Middle frontal gyrus (tissue), 1 donor: ENCODE measurements around the gene ZNF554.

Experiments
- DNase-seq: peaks from one replicate; pipeline ENCODE4 v3.0.0-alpha.2; 2015; ENCODE audit warnings: low spot score; ENCODE audit errors: extremely low spot score

Gene ZNF554

DNA sequence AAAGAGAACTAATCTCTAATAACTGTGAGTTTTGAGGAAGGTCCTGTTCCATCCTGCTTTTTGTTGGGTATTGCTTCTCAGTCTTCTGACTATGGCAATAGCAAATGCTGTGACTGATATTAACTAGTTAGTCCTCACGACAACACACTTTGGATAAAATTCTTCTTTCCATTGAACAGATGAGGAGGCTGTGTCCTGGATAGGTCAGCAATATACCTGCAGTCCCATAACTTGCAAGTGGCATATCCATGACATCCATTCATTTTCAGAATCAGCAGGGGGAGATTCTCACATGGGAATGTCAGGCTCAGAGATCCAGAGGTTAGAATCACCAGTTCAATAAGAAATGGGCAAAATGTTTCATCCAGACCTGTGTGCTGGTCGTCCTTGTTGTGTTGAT is 7.4 kb downstream of the ZNF554 start:
- no peak for DNase-seq

DNA sequence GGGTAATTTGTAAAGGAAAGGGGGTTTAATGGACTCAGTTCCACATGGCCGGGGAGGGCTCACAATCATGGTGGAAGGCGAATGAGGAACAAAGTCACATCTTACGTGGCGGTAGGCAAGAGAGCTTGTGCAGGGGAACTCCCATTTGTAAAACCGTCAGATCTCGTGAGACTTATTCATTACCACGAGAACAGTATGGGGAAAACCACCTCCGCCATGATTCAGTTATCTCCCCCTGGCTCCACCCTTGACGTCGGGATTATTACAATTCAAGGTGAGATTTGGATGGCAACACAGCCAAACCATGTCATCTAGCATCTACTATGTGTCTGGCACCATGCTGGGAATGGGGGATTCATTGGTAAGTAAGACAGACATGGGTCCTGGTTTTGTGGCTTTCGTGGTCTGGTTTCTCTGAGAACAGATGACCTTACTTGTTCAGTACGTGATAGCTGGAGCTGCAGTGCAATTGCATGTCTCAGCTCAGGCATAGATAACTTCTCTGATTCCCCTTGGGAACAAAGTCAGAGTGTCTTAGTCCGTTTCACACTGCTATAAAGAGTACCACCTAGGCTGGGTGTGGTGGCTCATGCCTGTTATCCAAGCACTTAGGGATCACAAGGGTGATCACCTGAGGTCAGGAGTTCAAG is 8.3 kb downstream of the ZNF554 start:
- no peak for DNase-seq

DNA sequence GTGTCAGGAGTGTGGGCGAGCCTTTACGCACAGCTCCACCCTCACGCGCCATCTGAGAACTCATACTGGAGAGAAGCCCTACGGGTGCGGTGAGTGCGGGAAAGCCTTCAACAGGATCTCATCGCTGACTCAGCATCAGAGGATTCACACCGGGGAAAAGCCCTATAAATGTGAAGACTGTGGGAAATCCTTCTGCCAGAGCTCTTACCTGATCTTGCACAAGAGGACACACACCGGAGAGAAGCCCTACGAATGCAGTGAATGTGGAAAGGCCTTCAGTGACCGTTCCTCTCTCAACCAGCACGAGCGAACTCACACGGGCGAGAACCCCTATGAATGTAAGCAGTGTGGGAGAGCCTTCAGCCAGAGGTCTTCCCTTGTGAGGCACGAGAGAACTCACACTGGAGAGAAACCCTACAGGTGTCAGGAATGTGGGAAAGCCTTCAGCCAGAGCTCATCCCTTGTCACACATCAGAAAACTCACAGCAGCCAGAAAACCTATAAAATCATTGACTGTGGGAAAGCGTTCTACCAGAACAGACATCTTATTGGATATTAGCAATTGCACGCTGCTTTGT is 14.7 kb downstream of the ZNF554 start:
- no peak for DNase-seq

DNA sequence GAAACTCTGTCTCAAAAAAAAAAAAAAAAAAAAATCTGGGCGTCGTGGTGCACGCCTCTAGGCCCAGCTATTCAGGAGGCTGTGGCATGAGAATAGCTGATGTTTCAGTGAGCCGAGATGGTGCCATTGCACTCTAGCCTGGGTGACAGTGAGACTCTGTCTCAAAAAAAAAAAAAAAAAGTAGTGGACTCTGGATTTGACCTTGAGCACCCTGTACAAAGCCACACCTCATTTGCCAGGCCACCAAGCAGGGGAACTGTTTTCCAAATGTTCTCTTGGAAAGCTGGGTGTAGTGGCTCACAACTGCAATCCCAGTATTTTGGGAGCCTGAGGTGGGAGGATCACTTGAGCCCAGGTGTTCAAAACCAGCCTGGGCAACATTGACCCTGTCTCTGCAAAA is 17.8 kb downstream of the ZNF554 start:
- DNase-seq: no peak

DNA sequence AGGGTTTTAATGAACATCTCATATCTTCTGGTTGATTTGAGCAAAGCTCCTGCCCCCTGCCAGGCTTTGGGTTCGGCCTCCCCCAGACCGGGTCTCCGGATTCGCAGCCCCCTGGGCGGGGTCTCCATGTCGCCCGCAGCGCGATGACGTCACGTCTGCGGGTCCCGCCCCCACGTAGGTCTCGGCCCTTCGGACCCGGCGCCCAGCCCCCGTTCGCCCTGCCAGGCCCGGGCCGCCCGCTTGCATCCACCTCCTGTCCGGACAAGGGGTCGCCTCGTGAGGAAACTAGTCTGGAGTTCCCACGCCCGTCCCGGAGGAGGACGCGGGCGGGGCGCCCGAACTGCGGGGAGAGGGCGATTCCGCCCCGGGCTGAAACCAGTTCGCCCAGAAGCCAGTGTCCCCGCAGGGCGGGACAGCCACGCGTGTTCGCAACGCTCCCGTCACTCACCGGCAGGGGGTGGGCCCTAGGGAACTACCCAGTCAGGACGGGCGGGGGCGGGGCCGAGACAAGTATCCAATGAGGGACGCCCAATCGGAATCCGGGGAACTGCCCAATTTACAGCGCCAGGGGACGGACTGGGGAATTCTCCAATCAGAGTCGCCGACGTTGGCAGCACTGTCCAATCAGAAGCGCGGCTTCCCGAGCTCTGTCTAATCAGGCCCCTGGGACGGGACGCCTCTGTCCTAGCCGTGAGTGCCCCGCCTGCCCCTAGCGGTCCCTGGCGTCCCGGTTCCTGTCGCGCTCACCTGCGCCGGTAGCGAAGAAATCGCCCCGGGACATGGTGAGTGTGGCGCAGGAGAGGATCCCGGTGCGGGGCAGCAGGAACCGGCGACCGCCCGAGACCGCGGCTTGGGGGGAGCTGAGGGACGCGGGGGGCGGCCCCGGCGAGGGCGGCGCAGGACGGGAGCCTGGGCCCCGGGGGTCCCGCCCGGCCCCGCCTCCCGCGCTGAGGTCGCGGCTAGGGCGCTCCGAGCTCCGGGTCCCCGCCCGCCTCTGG is 21.4 kb downstream of the ZNF554 start, which contains the start of gene ZNF555:
Gene ZNF555 (plus strand): TSS at position 682 of the 998 bp plus-strand sequence. CDS start 98 bp downstream, at position 780.
- peak; percentile 98 for DNase-seq

DNA sequence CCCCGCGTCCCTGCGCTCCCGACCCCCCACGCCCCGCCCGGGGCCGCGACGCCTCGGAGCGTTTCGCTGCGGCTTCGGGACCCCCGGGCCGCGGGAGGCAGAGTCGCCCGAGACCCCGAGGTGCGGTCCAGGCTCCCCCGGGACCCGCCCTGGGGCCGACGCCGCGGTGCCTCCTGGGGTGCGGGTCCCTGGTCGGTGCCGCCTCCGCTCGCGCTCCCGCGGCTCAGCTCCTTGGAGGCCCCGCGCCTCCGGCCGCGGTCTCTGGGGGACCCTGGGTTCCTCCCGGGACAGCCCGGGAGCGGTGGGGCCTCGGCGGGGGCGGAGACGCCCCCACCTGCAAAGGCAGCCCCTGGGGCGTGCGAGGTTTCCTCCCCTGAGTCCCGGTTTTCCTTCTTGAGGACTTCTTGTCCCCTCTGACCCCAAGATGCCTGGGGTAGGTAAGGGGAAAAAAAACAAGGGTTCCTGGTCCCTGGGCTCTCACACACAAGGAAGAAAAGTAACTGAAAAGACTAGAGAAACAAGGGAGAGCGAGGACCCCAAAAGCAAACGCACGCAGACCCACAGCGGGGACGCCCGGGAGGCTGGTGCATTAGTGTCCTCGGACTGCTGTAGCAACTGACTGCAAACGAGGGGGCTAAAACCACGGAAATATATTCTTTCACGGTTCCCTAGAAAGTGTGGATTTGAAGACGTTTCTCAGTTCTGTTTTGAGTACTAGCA is 22.3 kb downstream of the ZNF554 start:
- DNase-seq: no peak

DNA sequence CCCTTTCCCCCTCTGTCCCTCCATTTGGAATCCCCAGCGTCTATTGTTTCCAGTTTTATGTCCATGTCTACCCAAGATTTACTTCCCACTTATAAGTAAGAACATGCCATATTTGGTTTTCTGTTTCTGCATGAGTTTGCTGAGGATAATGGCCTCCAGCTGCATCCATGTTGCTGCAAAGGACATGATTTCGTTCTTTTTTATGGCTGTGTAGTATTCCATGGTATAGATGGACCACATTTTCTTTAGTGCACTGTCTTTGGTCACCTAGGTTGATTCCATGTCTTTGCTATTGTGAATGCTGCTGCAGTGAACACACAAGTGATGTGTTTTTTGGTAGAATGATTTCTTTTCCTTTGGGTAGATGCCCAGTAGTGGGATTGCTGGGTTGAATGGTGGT is 25.4 kb downstream of the ZNF554 start:
- no peak for DNase-seq

DNA sequence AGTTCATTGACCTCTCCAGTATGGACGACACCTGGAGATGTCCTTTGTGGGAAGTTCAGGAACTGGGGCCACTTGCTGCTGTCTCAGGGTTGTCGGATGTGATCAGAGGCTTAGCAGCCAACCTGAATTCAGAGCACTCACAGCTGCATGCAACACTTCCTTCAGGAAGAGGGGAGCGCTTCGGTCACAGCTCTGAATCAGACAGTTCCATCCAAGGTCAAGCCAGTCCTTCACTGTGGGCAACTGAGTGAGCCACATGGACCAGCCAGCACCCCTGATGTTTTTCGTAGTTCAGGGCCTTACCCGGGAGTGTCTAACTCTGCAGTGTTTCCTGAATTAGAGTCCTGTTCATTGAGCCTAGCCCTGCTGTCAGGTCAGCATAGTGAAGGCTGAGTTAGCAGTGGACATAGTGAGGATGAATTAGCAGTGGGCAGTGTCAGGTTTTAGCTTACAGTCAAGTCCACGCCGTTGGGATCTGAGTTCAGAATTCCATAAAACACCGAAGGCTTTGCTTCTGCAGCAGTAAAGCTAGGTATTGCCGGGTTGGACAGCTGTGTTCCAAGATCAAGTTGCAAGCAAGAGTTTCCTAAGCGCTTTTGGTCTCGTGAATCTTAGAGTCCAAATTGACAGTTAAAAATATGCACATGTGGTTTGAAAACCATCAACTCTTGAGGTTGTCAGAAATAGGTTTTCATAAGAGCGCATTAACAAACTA is 26.7 kb downstream of the ZNF554 start:
- DNase-seq: no peak

DNA sequence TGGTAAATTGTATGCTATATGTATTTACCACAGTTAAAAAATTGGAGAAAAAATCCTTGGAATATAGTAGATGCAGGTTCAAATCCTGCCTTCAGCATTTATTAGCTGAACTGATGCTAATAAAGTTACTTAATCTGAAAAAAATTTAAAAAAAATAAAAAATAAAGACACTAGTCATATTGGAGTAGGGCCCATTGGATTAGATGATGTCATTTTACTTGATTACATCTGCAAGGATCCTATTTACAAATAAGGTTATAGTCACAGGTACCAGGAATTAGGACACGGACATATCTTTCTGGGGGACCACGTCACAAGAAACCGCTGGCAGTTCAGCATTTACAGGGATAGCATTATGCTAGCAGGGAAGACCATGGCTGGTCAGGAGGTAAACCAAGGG is 27.8 kb downstream of the ZNF554 start:
- DNase-seq: no peak

DNA sequence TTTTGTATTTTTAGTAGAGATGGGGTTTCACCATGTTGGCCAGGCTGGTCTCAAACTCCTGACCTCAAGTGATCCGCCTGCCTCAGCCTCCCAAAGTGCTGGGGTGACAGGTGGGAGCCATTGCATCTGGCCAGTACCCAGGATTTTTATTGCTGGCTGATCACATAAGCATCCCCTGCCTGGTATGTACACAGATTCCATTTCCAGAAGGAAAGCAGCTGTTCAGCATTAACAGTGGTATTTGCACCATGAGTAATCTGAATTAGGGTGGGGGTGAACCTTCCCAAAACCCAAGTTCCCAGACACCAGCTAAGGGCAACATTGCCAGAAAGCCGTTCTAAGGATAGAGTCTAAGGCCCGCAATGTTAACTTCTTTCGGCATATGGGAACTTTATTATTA is 28.9 kb downstream of the ZNF554 start:
- DNase-seq: no peak

DNA sequence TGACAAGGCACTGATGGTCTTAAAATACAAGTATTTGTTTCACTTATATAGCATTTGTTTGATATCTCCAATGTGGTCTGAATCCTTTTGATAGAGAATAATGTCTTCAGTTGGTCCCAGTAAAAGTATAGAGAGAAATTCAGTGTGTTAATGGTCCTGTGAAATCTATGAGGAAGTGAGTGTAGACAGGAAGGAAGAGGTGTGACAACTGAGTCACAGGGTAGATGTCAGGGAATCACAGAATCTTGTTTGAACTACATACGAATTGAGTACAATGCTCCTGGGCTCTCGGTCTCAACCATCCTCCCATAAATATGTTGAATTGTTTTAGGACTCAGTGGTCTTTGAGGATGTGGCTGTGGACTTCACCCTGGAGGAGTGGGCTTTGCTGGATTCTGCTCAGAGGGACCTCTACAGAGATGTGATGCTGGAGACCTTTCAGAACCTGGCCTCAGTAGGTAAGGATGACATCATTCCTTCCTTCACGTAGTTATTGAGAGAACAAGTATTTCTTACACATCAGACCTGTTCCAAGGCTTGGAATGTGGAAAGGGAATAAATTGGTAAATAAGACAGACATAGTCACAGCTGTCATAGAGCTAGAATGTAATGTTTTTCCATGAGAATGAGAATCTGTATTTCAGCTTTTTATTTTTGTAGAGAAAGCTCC is 30.7 kb downstream of the ZNF554 start:
- DNase-seq: no peak

DNA sequence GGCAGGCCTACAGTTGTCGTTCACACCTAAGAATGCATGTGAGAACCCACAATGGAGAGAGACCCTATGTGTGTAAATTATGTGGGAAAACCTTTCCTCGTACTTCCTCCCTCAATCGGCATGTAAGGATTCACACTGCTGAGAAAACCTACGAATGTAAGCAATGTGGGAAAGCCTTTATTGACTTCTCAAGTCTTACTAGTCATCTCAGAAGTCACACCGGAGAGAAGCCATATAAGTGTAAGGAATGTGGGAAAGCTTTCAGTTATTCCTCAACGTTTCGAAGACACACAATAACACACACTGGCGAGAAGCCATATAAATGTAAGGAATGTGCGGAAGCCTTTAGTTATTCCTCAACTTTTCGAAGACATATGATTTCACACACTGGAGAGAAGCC is 32.9 kb downstream of the ZNF554 start:
- no peak for DNase-seq

DNA sequence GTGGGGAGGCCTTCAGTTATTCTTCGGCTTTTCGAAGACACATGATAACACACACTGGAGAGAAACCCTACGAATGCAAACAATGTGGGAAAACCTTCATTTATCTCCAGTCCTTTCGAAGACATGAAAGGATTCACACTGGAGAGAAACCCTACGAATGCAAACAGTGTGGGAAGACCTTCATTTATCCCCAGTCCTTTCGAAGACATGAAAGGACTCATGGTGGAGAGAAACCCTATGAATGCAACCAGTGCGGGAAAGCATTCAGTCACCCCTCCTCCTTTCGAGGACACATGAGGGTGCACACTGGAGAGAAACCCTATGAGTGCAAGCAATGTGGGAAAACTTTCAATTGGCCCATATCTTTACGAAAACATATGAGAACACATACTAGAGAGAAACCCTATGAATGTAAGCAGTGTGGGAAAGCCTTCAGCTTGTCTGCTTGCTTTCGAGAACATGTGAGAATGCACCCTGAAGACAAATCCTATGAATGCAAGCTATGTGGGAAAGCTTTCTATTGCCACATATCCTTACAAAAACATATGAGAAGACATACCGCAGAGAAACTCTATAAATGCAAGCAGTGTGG is 33.4 kb downstream of the ZNF554 start:
- no peak for DNase-seq

DNA sequence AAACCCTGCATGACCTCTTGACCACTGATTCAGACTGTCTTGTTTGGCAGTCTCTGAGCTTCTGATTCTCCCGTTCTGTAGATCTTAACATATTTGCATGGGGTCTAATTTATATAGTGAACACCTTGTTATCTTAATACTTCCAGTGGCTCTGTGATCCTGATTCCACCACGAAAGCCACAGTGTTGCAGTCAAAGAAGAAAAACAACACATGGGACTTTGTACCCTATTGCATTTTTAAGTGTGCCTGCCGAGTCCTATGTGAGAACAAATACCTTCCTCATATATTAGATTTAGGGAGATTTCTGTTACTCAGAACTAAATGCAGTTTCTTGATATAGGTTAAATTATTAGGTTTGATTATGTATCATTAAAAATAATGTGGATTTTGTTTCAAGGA is 35.2 kb downstream of the ZNF554 start:
- no peak for DNase-seq

DNA sequence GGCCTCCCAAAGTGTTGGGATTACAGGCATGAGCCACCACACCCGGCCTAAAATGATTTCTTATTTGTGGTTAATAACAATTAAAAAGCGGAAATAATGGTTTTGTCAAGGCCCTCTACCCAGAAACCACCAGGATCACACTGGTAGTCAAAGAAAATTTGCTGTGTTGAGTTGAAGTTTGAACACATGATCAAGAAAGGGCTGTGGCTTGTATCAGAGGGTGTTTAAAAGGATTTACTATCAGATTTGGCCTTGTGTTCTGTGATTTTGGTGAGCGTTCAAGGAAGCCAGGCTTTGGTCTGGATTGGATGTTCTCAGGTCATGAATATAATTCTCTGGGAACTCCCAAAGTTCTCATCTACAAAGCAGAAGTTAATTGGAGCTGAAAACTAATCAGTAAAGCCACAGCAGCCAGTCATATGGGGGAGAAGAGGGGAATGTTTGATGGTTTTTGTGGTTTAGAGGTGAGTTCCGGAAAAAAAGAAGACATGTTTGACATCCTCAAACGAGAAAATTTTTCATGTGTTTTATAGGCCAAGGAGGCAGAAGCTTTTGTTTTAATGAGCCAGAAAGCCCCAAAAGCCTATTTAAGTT is 36.9 kb downstream of the ZNF554 start:
- DNase-seq: no peak

DNA sequence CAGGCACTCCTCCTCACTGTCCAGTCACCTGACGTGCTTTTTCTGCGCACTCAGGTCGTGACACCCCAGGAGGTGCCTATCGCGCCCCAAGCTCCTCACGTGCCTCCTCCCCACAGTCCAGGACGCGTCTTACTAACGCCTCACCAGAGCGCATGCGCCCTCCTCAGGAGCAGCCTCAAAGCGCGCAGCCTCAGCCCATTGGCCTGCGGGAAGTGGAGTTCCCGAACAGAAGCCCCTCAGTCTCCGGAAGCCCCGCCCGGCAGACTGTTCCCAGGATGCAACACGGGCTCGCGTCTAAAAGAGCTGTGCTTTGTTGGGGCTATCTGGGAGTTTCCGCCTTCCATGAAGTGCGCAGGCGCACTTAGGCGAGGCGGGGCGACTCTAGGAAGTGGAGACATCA is 39.2 kb downstream of the ZNF554 start:
- DNase-seq: no peak

DNA sequence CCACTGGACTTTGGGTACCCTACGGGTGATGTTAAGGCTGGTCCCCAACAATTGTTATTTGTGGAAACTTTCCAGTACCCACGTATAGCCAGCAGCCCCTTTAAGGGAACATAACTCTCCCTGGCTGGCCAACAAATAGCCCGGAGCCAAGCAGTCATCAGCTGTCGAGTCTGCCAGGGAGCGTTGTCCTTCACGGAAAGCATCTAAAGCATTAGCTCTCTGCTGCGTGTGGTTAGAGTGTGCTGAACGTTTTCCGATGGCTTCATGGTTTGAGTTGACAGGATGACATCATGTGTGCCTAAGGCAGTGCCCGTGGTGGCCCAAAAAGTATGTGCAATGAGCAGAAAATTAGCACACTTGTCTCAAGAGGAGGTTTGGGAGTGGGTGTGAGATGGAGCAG is 44.1 kb downstream of the ZNF554 start:
- no peak for DNase-seq

DNA sequence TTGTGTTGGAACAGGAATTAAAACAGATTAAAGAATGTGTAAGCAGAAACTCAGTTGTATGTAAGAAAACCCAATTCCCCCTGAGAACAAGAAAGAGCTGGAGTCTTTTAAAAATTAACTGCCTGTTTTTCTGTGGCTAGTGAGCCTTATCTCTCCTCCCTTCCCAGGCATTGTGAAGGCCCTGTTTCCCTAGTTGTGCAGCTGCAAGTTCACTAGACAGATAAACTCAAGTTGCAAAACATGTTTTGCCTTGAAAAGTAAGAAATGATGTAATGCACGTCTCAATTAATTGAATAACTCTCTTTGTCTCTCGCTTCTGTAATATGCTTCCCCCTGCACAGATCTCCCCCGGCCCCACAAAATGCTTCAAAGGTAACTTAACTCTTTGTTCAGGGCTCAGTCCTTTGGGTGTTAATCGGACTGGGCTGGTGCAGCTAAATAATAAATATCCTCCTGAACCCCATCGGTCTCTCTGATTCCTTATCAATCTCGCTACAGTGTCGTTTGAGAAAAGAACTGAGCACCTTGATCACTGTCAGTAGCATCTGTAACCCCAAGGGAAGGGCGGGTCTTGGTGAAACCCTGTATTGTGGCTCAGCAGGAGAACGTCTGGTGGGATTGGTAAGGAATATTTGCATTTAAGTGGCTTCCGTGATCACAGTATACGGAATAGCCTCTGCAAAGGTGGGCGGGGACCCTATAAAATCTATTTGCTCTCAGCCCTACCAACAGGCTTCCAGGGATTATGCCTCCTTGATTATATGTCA is 45.8 kb downstream of the ZNF554 start:
- DNase-seq: no peak

DNA sequence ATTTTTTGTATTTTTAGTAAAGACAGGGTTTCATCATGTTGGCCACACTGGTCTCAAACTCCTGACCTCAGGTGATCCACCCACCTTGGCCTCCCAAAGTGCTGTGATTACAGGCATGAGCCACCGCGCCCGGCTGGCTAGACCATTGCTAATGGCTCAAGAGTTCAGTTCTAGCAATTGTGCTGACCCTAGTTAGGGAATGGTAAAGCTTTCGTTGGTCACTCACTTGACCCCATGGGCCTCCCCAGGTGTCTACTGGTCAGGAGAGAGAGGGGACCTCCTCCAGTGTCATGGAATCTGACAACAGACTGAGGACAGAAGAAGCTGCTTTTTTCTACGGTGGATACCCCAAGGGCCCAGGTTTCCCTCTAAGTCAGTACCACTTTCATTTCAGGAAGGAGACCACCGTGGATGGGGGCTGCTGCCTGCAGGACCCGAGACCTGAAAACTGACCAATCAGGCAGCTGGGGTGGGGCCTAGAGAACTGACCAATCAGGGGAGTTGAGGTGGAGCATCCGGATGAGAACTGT is 46.9 kb downstream of the ZNF554 start:
- DNase-seq: no peak
